Sigmoid colon (tissue), 7 donors: ENCODE data around the gene SP3. TPM values are rescaled to one million over a fixed set of nuclear protein-coding genes. Genes with fewer than 3 reads are reported as not detected.

Experiments used
- DNase-seq: peaks from one replicate; pipeline ENCODE4 v3.0.0-alpha.2; 2019
- H3K27ac ChIP-seq, 4 donors: fragments of 200-600 bp; sonication (generic); one replicate each; pipeline ENCODE4 v1.5.1; 2016 to 2019; ENCODE audit warnings: mild to moderate bottlenecking in 1 of 4
- H3K27me3 ChIP-seq, 3 donors: fragments of 200-600 bp; sonication (generic); one replicate each; pipeline ENCODE4 v1.5.1; 2019; ENCODE audit warnings: mild to moderate bottlenecking in 1 of 3
- H3K36me3 ChIP-seq, 4 donors: fragments of 200-600 bp; sonication (generic); one replicate each; pipeline ENCODE4 v1.5.1; 2016 to 2019
- H3K4me1 ChIP-seq, 4 donors: fragments of 200-600 bp; sonication (generic); one replicate each; pipeline ENCODE4 v1.5.1; 2017 to 2019
- H3K4me3 ChIP-seq, 4 donors: fragments of 200-600 bp; sonication (generic); one replicate each; pipeline ENCODE4 v1.5.1; 2017 to 2019; ENCODE audit warnings: mild to moderate bottlenecking in 2 of 4, moderate library complexity in 1 of 4
- H3K9me3 ChIP-seq, 4 donors: fragments of 200-600 bp in 3 of 4; sonication (generic) in 3 of 4; one replicate each; pipeline versions ENCODE4 v1.5.1 to v1.6.1; 2013 to 2019
- EP300 ChIP-seq, 4 donors: sonication (generic); formaldehyde crosslinking; IDR thresholded peaks; one replicate each; pipeline ENCODE4 v1.6.1; 2017; ENCODE audit warnings: antibody characterized with exemption in 4 of 4
- POLR2A ChIP-seq, 2 donors: fragments of 450-650 bp; IDR thresholded peaks; one replicate each; pipeline ENCODE4 v1.6.1; 2016; ENCODE audit warnings: antibody characterized with exemption in 2 of 2, mild to moderate bottlenecking in 2 of 2, moderate library complexity in 2 of 2
- POLR2AphosphoS5 ChIP-seq, 4 donors: sonication (generic); formaldehyde crosslinking; IDR thresholded peaks; one replicate each; pipeline ENCODE4 v1.6.1; 2017; ENCODE audit warnings: antibody characterized with exemption in 4 of 4
- WGBS, 2 donors: extraction: QIAGEN DNeasy Blood & Tissue Kit; methylation state at CpG; one replicate each; pipeline ENCODE4 v1.1.7; 2013; 5-methylcytosine and 5-hydroxymethylcytosine counted together
- intact Hi-C: fragments of 100-400 bp; cut with DNase I; formaldehyde crosslinking; loops from one replicate; pipeline ENCODE4 v1.15.1; 2023
- polyA plus RNA-seq, 3 donors: library from polyadenylated mRNA; stranded (reverse); fragments of 200-250 nt; gene quantifications; one replicate each; pipeline ENCODE4 v1.2.3, GENCODE V29; 2013
- total RNA-seq, 4 donors: library from RNA; depleted of rRNA; stranded (reverse); fragments of >200 nt; gene quantifications; one replicate each; pipeline ENCODE4 v1.1.0, GENCODE V29; 2016
- TF ChIP-seq, protein P1 (sequence below), 4 experiments: fragments of 450-650 bp in 3 of 4; fragments of 200-600 bp in 1 of 4; IDR thresholded peaks; one replicate each; pipeline ENCODE4 v1.5.1; 2016 to 2019; ENCODE audit warnings: antibody characterized with exemption in 4 of 4, mild to moderate bottlenecking in 3 of 4, moderate library complexity in 2 of 4
- donor health status: healthy with polysubstance abuse.
- donor health status: Bipolar disorder and iron deficiency.
- donor health status: healthy.

The SP3 gene
- total and polyA plus RNA-seq, 7 donors: 24.6 to 120 (median 67.9) TPM

DNA sequence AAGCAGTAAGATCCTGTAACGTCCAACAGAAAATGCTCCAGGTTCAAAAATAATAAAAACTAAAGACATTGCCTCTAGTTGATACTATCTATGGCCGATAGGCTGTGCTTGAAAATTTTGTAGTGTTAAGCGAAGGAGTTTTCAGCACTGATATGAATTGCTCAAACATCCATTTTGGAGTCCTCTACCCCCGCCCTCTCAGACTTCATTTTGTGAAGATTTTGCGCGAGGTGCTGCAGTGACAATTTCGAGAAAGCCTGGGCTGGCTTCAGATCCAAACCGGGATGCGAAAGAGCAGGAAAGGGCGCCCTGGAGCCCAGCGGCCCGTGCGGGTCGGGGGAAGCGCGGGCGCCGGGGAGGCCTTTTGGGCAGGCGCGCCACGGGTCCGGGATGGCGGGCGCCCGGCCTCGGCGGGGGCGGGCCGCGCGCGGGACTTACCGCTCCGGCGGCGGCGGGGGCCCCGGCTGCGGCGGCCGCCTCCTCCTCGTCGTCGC, 1.8 kb downstream of the SP3 start:
- DNase-seq: peak; percentile 67
- Histone ChIP-seq H3K4me3 (peak overlapping the region; percentile 81 to 99 (median 97)), H3K4me1 (peaks cover 0 to 52% (median 41%) of the 10 kb centered on the region in 4 donors), H3K36me3 (peaks cover 0 to 5% (median 0%) of the 10 kb centered on the region in 4 donors), H3K9me3 (no peaks in the 10 kb centered on the region), H3K27ac (peak overlapping the region; percentile 99 to 100 (median 100)), H3K27me3 (no peaks in the 10 kb centered on the region)
- intact Hi-C loops: loop anchor here (5.0 to 10.0 kb wide), 4 partner anchors 41 to 759 kb away; partner anchors contain the start of genes SCRN3 and SP9
- WGBS, 2 donors: 1% methylated on average over 44 of the region's 44 CpGs
- TF ChIP-seq, protein P1, sequence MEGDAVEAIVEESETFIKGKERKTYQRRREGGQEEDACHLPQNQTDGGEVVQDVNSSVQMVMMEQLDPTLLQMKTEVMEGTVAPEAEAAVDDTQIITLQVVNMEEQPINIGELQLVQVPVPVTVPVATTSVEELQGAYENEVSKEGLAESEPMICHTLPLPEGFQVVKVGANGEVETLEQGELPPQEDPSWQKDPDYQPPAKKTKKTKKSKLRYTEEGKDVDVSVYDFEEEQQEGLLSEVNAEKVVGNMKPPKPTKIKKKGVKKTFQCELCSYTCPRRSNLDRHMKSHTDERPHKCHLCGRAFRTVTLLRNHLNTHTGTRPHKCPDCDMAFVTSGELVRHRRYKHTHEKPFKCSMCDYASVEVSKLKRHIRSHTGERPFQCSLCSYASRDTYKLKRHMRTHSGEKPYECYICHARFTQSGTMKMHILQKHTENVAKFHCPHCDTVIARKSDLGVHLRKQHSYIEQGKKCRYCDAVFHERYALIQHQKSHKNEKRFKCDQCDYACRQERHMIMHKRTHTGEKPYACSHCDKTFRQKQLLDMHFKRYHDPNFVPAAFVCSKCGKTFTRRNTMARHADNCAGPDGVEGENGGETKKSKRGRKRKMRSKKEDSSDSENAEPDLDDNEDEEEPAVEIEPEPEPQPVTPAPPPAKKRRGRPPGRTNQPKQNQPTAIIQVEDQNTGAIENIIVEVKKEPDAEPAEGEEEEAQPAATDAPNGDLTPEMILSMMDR (IDR thresholded peaks at IDR 0.05): peak in 3 of 4 experiments; percentile 32 to 51 (median 36)
- TF ChIP-seq POLR2AphosphoS5 (IDR thresholded peaks at IDR 0.05): no peak
- TF ChIP-seq POLR2A (IDR thresholded peaks at IDR 0.05): no peak
- TF ChIP-seq EP300 (IDR thresholded peaks at IDR 0.05): no peak

DNA sequence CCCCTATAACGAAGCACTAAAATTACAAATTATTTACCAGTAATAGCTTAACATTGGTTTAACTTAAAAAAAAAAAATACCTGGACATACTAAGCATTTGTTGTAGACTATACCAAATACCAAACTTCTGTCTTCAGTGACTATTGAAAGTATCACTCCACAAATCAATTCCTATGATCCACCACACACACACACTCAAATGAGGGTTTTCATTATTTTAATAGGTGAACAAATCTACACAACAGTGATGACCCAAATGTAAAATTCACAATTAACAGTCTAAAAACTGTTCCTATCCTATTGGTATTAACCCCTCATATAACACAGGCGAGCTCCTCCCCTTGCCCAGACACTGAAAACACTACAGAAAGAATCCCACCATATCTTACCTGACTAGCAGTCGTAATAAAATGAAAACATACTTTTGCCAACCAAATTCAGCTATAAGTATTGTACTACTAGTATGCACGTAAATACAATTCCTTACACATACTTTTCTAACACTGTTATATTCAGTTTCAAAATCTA, 2.5 kb downstream of the SP3 start:
- 5 to 11% methylated on average over 4 of the region's 4 CpGs for WGBS, 2 donors
- TF ChIP-seq, protein P1 (IDR thresholded peaks at IDR 0.05): no peak
- no peak for TF ChIP-seq POLR2A (IDR thresholded peaks at IDR 0.05)
- H3K4me1 ChIP-seq: peaks cover 0 to 59% (median 47%) of the 10 kb centered on the region in 4 donors
- H3K4me3 ChIP-seq: peak overlapping the region; percentile 81 to 99 (median 97)
- intact Hi-C loops: loop anchor here (5.0 to 10.0 kb wide), 4 partner anchors 40 to 758 kb away; partner anchors contain the start of genes SCRN3 and SP9
- H3K27ac ChIP-seq: peak overlapping the region; percentile 99 to 100 (median 100)
- peaks cover 0 to 5% (median 0%) of the 10 kb centered on the region in 4 donors for H3K36me3 ChIP-seq
- H3K9me3 ChIP-seq: no peaks in the 10 kb centered on the region
- no peak for DNase-seq
- no peaks in the 10 kb centered on the region for H3K27me3 ChIP-seq

DNA sequence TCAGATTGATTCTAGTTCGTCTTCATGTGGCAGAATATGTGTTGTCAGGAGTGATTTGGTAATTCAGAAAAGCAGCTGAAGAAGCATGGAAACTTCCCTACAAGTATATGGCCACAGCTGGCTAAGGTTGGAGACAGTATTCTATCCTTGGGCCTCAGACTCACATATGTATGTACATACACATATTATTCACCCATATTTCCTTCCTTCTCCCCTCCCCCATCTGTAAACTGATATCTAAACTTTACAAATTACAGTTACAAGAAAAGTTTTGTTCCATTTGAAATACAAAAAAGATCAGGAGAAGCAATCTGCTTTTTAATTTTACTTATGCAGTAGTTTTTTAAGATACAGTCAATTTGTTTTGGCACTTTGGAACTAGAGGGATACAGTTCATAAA, 3.1 kb downstream of the SP3 start:
- no peak for DNase-seq
- Histone ChIP-seq H3K27me3 (no peaks in the 10 kb centered on the region), H3K27ac (peak overlapping the region; percentile 99 to 100 (median 100)), H3K4me1 (peaks cover 0 to 65% (median 53%) of the 10 kb centered on the region in 4 donors), H3K9me3 (no peaks in the 10 kb centered on the region), H3K4me3 (peak overlapping the region in 3 of 4 donors; percentile 95 to 99 (median 99)), H3K36me3 (peaks cover 0 to 5% (median 0%) of the 10 kb centered on the region in 4 donors)
- WGBS, 2 donors: 15 to 49% methylated on average over 1 of the region's 1 CpG
- TF ChIP-seq POLR2AphosphoS5 (IDR thresholded peaks at IDR 0.05): no peak
- no peak for TF ChIP-seq POLR2A (IDR thresholded peaks at IDR 0.05)
- TF ChIP-seq, protein P1 (IDR thresholded peaks at IDR 0.05): no peak
- no peak for TF ChIP-seq EP300 (IDR thresholded peaks at IDR 0.05)
- intact Hi-C loops: loop anchor here (5.0 to 10.0 kb wide), 4 partner anchors 40 to 757 kb away; partner anchors contain the start of genes SCRN3 and SP9

DNA sequence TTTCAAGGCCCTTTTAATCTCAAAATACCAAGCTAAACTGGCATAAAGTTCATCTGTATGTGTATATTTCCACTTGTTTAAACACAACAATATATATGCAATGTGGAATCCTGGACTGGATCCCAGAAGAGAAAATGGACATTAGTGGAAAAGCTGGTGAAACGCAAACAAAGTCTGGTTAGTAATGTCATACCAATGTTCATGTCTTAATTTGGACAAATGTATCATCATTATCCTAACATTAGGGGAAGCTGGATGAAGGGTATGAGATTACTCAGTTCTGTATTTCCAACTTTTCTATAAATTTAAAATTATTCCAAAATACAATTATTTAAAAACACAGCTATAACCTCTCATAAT, 3.8 kb downstream of the SP3 start:
- H3K9me3 ChIP-seq: no peaks in the 10 kb centered on the region
- peaks cover 0 to 66% (median 53%) of the 10 kb centered on the region in 4 donors for H3K4me1 ChIP-seq
- TF ChIP-seq, protein P1 (IDR thresholded peaks at IDR 0.05): no peak
- TF ChIP-seq POLR2A (IDR thresholded peaks at IDR 0.05) (no peak), EP300 (IDR thresholded peaks at IDR 0.05) (no peak), POLR2AphosphoS5 (IDR thresholded peaks at IDR 0.05) (no peak)
- no peak overlapping the region for H3K4me3 ChIP-seq
- H3K27ac ChIP-seq: peak overlapping the region in 2 of 4 donors; percentile 99 to 100
- H3K36me3 ChIP-seq: peaks cover 0 to 5% (median 0%) of the 10 kb centered on the region in 4 donors
- 33 to 73% methylated on average over 1 of the region's 1 CpG for WGBS, 2 donors
- intact Hi-C loops: loop anchor here (5.0 to 10.0 kb wide), 4 partner anchors 39 to 757 kb away; partner anchors contain the start of genes SCRN3 and SP9
- no peak for DNase-seq
- no peaks in the 10 kb centered on the region for H3K27me3 ChIP-seq
